Duodenal mucosa (tissue), 2 donors: ENCODE results near the gene MCCD1.
"Not testable (repeated sequence)": the region's sequence is repeated elsewhere in the genome, so short reads cannot be mapped to it uniquely, and the experiment has no call there.

ENCODE experiments used
- H3K27ac ChIP-seq: one replicate; pipeline ENCODE4 v1.7.0; 2013; ENCODE audit warnings: low read depth, low read length
- H3K27me3 ChIP-seq, 2 donors: one replicate each; pipeline ENCODE4 v1.7.0; 2013; ENCODE audit warnings: low read length in 2 of 2, control low read depth in 1 of 2; ENCODE audit not compliant: insufficient read depth in 2 of 2, control insufficient read depth in 1 of 2
- H3K36me3 ChIP-seq, 2 donors: one replicate each; pipeline ENCODE4 v1.7.0; 2013; ENCODE audit warnings: low read length in 2 of 2, control low read depth in 1 of 2; ENCODE audit not compliant: insufficient read depth in 2 of 2, control insufficient read depth in 1 of 2
- H3K4me1 ChIP-seq, 2 donors: one replicate each; pipeline ENCODE4 v1.7.0; 2013; ENCODE audit warnings: low read length in 2 of 2, control low read depth in 1 of 2; ENCODE audit not compliant: insufficient read depth in 2 of 2, control insufficient read depth in 1 of 2
- H3K4me3 ChIP-seq, 2 donors: one replicate each; pipeline ENCODE4 v1.7.0; 2013; ENCODE audit warnings: low read length in 2 of 2, low read depth in 1 of 2
- H3K9ac ChIP-seq, 2 donors: one replicate each; pipeline ENCODE4 v1.7.0; 2013; ENCODE audit warnings: low read length in 2 of 2, low read depth in 1 of 2
- H3K9me3 ChIP-seq, 2 donors: one replicate each; pipeline ENCODE4 v1.7.0; 2013; ENCODE audit warnings: low read length in 2 of 2, control low read depth in 1 of 2; ENCODE audit not compliant: control insufficient read depth in 1 of 2

Gene MCCD1

GRCh38 chr6:31528821-31529328 is at the start of gene MCCD1:
MCCD1 (plus strand) TSS chr6:31528962; CDS start chr6:31529015, 53 bp downstream.
- Histone ChIP-seq H3K4me1 (peaks cover 6 to 8% of the 10 kb centered on the region in 2 donors), H3K9ac (no peak within 1 kb of the TSS), H3K27me3 (no peaks in the 10 kb centered on the region), H3K9me3 (no peaks in the 10 kb centered on the region), H3K36me3 (peaks cover 22 to 44% of the 10 kb centered on the region in 2 donors), H3K27ac (no peak within 1 kb of the TSS), H3K4me3 (no peak within 1 kb of the TSS)

DNA sequence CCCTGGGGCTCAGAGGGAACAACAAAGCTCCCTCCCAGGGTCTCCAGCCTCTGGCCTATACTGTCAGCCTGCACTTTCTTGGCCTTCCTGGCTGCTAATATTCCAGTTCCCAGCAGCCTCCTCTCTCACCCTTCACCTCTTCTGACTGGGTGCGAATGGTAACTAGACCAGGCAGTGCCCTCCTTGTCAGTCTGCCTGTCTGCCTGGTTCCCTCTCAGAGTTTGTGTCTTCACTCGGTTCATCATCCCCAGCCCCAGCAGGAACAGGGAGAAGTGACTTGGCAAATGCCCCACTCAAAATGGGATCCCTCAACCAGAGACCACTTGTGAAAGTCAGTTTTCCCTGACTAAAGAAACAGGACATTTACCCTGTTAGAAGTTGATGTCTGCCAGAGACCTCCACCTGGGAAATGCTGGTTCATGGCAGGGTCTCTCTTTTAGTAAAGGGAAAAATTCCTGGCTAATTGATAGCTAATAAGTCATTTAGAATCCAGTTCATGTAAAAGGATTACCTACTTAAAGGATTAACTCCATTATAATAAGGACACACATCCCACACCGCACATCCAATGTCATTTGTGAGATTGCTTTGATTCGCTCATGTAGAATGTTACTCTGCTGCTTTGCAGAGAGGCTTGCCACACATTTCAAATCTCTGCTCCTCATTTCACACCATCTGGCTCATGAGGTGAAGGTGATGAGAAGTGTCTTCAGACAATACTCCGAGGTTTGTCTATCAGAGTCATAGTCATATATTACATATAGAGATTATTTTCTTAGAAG is 49.4 kb upstream of the MCCD1 start:
- no peak overlapping the region for H3K27ac ChIP-seq
- H3K4me1 ChIP-seq, result no peaks in the 10 kb centered on the region
- H3K36me3 ChIP-seq, result no peaks in the 10 kb centered on the region
- no peak overlapping the region for H3K4me3 ChIP-seq
- no peak overlapping the region for H3K9ac ChIP-seq
- no peaks in the 10 kb centered on the region for H3K9me3 ChIP-seq
- H3K27me3 ChIP-seq, result no peaks in the 10 kb centered on the region

GRCh38 chr6:31479933-31480535 is 48.7 kb upstream of the MCCD1 start:
- Histone ChIP-seq H3K27ac (no peak overlapping the region), H3K9me3 (no peaks in the 10 kb centered on the region), H3K4me1 (no peaks in the 10 kb centered on the region), H3K9ac (no peak overlapping the region), H3K36me3 (no peaks in the 10 kb centered on the region), H3K27me3 (no peaks in the 10 kb centered on the region), H3K4me3 (no peak overlapping the region)

DNA sequence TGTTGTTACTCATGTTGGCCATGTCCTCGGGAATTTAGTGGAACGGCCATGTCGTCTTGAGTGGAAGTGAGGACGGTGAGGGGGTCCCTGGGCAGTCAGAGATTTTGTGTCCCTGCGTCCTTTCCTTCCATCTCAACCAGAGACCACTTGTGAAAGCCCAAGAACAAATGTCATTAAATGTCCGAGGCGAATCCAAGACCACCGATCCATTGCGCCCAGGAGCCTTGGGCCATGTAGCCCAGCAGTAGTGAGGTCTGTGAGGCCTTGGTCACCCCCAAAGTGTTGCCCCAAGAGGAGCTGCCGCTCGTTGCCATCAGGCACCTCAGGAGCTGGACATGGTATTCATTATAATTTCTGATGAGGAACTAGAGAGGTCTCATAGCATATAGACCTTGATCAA is 48.2 kb upstream of the MCCD1 start:
- H3K27me3 ChIP-seq, result no peaks in the 10 kb centered on the region
- no peak overlapping the region for H3K4me3 ChIP-seq
- H3K9me3 ChIP-seq, result no peaks in the 10 kb centered on the region
- H3K4me1 ChIP-seq, result no peaks in the 10 kb centered on the region
- no peaks in the 10 kb centered on the region for H3K36me3 ChIP-seq
- no peak overlapping the region for H3K9ac ChIP-seq
- H3K27ac ChIP-seq, result no peak overlapping the region

DNA sequence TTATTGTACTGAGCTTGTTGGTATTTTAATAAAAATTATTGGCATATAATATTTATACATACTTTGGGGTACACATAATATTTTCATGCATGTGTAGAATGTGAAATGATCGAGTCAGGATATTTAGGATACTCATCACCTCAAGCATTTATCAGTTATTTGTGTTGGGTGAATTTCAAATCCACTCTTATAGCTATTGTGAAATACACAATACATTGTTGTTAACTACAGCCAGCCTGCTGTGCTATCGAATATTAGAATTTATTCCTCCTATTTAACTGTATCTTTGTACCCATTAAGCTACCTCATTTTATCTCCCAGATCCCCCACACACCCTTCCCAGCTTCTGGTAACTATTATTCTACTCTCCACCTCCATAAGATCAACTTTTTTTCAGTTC is 45.4 kb upstream of the MCCD1 start:
- H3K27me3 ChIP-seq, result no peaks in the 10 kb centered on the region
- peaks cover 0 to 2% of the 10 kb centered on the region in 2 donors for H3K4me1 ChIP-seq
- H3K27ac ChIP-seq, result no peak overlapping the region
- no peak overlapping the region for H3K4me3 ChIP-seq
- H3K9me3 ChIP-seq, result no peaks in the 10 kb centered on the region
- H3K36me3 ChIP-seq, result no peaks in the 10 kb centered on the region
- H3K9ac ChIP-seq, result no peak overlapping the region

DNA sequence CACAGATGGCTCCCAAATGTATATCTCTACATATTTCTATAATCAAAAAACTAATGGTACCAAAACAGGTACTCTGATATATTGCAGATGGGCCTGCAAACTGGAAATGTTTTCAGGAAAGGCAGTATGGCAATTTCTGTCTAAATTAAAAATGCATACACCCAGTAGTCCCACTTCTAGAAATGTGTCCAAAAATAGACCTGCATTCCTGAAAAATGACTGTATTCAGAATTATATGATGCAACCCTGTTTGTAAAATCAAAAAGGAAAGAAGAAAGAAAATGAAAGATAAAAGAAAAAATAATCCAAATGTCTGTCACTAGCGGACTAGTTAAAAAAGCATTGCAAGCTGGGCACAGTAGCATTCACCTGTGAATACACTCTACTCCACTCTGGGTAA is 43.7 kb upstream of the MCCD1 start:
- H3K27ac ChIP-seq, result no peak overlapping the region

GRCh38 chr6:31486065-31486837 is 42.5 kb upstream of the MCCD1 start:
- H3K9me3 ChIP-seq, H3K27me3 ChIP-seq, H3K9ac ChIP-seq, H3K27ac ChIP-seq, H3K4me3 ChIP-seq, H3K36me3 ChIP-seq: not testable (repeated sequence)
- peaks cover 10 to 14% of the 10 kb centered on the region in 2 donors for H3K4me1 ChIP-seq

More for the DNA sequence above, 43.7 kb upstream of the MCCD1 start:
- Histone ChIP-seq H3K9me3 (no peaks in the 10 kb centered on the region), H3K36me3 (no peaks in the 10 kb centered on the region), H3K4me3 (no peak overlapping the region), H3K9ac (no peak overlapping the region), H3K4me1 (peaks cover under 1 to 14% of the 10 kb centered on the region in 2 donors), H3K27me3 (no peaks in the 10 kb centered on the region)

GRCh38 chr6:31487674-31488073 is 41.1 kb upstream of the MCCD1 start:
- not testable (repeated sequence) for H3K9ac ChIP-seq, H3K27me3 ChIP-seq, H3K27ac ChIP-seq, H3K4me3 ChIP-seq, H3K9me3 ChIP-seq, H3K36me3 ChIP-seq
- H3K4me1 ChIP-seq, result peaks cover 14 to 18% of the 10 kb centered on the region in 2 donors

- no peak overlapping the region for H3K9ac ChIP-seq
- no peaks in the 10 kb centered on the region for H3K27me3 ChIP-seq
- H3K9me3 ChIP-seq, result no peaks in the 10 kb centered on the region
- H3K36me3 ChIP-seq, result no peaks in the 10 kb centered on the region
- no peak overlapping the region for H3K4me3 ChIP-seq
- H3K27ac ChIP-seq, result no peak overlapping the region
- H3K4me1 ChIP-seq, result peaks cover 14 to 22% of the 10 kb centered on the region in 2 donors
These were observed 39.7 kb upstream of the MCCD1 start for GRCh38 chr6:31489086-31489485.
